ENCODE data around the gene EPAS1. TPM values are rescaled to one million over a fixed set of nuclear protein-coding genes. Genes with fewer than 3 reads are reported as not detected.

The EPAS1 gene
- total and polyA plus RNA-seq, 9 of the 15 experiments (the other 6 are each of a cell fraction or from before 2014, with no cell fraction given), result 0.25 to 11.2 (median 4.1) TPM

- TF ChIP-seq UBTF (IDR thresholded peaks at IDR 0.05; ENCODE audit: borderline replicate concordance in 1 of 2, low read depth in 2 of 2, low read length in 2 of 2), result peak in 1 of 2 experiments; percentile 52; a peak in 1 of 4 replicates
- TF ChIP-seq ZNF408 (CRISPR knock-in tag; IDR thresholded peaks at IDR 0.05; ENCODE audit: low read depth), result no peak
- TF ChIP-seq C11orf30 (IDR thresholded peaks at IDR 0.05; ENCODE audit: low read depth), result no peak
- no peak for TF ChIP-seq ZBTB17 (CRISPR knock-in tag; IDR thresholded peaks at IDR 0.05)
- no peak for TF ChIP-seq NONO (IDR thresholded peaks at IDR 0.05; ENCODE audit: low read depth in 2 of 2, low read length in 1 of 2)
- TF ChIP-seq, protein P1, sequence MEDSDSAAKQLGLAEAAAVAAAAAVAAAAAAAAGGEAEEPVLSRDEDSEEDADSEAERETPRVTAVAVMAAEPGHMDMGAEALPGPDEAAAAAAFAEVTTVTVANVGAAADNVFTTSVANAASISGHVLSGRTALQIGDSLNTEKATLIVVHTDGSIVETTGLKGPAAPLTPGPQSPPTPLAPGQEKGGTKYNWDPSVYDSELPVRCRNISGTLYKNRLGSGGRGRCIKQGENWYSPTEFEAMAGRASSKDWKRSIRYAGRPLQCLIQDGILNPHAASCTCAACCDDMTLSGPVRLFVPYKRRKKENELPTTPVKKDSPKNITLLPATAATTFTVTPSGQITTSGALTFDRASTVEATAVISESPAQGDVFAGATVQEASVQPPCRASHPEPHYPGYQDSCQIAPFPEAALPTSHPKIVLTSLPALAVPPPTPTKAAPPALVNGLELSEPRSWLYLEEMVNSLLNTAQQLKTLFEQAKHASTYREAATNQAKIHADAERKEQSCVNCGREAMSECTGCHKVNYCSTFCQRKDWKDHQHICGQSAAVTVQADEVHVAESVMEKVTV (CRISPR knock-in tag; IDR thresholded peaks at IDR 0.05), result no peak
- TF ChIP-seq CBFA2T2 (conservative IDR thresholded peaks at IDR 0.05), result peak; percentile 85
- no peak for TF ChIP-seq ZNF695 (CRISPR knock-in tag; IDR thresholded peaks at IDR 0.05)
- TF ChIP-seq, protein P2, sequence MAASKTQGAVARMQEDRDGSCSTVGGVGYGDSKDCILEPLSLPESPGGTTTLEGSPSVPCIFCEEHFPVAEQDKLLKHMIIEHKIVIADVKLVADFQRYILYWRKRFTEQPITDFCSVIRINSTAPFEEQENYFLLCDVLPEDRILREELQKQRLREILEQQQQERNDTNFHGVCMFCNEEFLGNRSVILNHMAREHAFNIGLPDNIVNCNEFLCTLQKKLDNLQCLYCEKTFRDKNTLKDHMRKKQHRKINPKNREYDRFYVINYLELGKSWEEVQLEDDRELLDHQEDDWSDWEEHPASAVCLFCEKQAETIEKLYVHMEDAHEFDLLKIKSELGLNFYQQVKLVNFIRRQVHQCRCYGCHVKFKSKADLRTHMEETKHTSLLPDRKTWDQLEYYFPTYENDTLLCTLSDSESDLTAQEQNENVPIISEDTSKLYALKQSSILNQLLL (CRISPR knock-in tag; IDR thresholded peaks at IDR 0.05; ENCODE audit: borderline replicate concordance), result no peak
- TF ChIP-seq PHF21A (IDR thresholded peaks at IDR 0.05; ENCODE audit: borderline replicate concordance, low read depth), result peak; percentile 88
- no peak for TF ChIP-seq ZBTB7A (IDR thresholded peaks at IDR 0.05; ENCODE audit: borderline replicate concordance, control insufficient read depth, low read depth, low read length)
- no peak for TF ChIP-seq FOXJ2 (tag; IDR thresholded peaks at IDR 0.05)
- no peak for TF ChIP-seq POLR2G (IDR thresholded peaks at IDR 0.05; ENCODE audit: low read depth, low read length)
- TF ChIP-seq ATF7 (IDR thresholded peaks at IDR 0.05), result peak; percentile 45; the same call in 1 of the 2 replicates
These were observed 38.0 kb upstream of the EPAS1 start (continued) for GRCh38 chr2:46258937-46259776.
